K562 (cell line): ENCODE data around the gene COL5A1. TPM values are rescaled to one million over a fixed set of nuclear protein-coding genes. Genes with fewer than 3 reads are reported as not detected.

Experiments used
- ATAC-seq: fragments of 200-7000 bp; cut with Tn5 transposase; 3 replicates; pipeline ENCODE4 v1.9.1; 2020; ENCODE audit warnings: moderate library complexity
- BruUV-seq: library from RNA; stranded (reverse); fragments of 400-500 nt; replicated peaks from 2 replicates; lab custom pipeline; 2021; lab: Mats Ljungman, UMichigan
- CTCF ChIA-PET: fragments of 300-600 bp; formaldehyde crosslinking; extraction: SDS; loops from one replicate; lab custom pipeline; 2021; ENCODE audit warnings: low intra/inter-chr PET ratio; lab: Yijun Ruan, JAX
- POLR2A ChIA-PET: fragments of 300-600, 350-650 bp; sonication (Branson Sonifier 250); formaldehyde crosslinking; extraction: SDS; loops from one replicate; lab custom pipeline; 2021; ENCODE audit warnings: antibody characterized with exemption, inconsistent platforms; lab: Yijun Ruan, JAX
- DNase-seq, 4 experiments: peaks; one replicate each; pipeline versions ENCODE4 v3.0.0 to v3.0.0-alpha.2; 2011 to 2018; ENCODE audit warnings: low spot score in 3 of 4, mixed read lengths in 3 of 4; ENCODE audit errors: extremely low read depth in 1 of 4
- FAIRE-seq: peaks from 2 replicates; lab custom pipeline; 2011; peaks lifted over from hg19 to GRCh38; lab: Jason Lieb, UNC
- H2AFZ ChIP-seq: 2 replicates; pipeline ENCODE4 v1.6.0; 2011; ENCODE audit warnings: low read depth, low read length, control low read depth, inconsistent platforms
- H3K27ac ChIP-seq: fragments of 200-600 bp; 3 replicates; pipeline ENCODE4 v1.8.0; 2011; ENCODE audit warnings: low read depth, mild to moderate bottlenecking, control low read depth, inconsistent platforms, low read length, moderate library complexity, mixed read lengths; ENCODE audit errors: extremely low read depth
- H3K27me3 ChIP-seq, 2 experiments: fragments of 300-600 bp in 1 of 2; 2 replicates in 1 of 2; 3 replicates in 1 of 2; pipeline versions ENCODE4 v1.6.0 to v1.8.0; 2011; ENCODE audit warnings: inconsistent platforms in 2 of 2, low read length in 2 of 2, mild to moderate bottlenecking in 1 of 2, mixed read lengths in 1 of 2, moderate library complexity in 1 of 2; ENCODE audit not compliant: control insufficient read depth in 2 of 2, insufficient read depth in 2 of 2
- H3K36me3 ChIP-seq: fragments of 300-600 bp; 3 replicates; pipeline ENCODE4 v1.8.0; 2011; ENCODE audit warnings: mild to moderate bottlenecking, low read length, inconsistent platforms; ENCODE audit not compliant: control insufficient read depth, insufficient read depth
- H3K4me1 ChIP-seq, 2 experiments: fragments of 200-600 bp in 1 of 2; replicated peaks in 1 of 2; 2 replicates in 1 of 2; 3 replicates in 1 of 2; pipeline versions ENCODE4 v1.5.1 to v1.8.0; 2011; ENCODE audit warnings: inconsistent platforms in 2 of 2, low read length in 2 of 2, mild to moderate bottlenecking in 1 of 2, mixed read lengths in 1 of 2, moderate library complexity in 1 of 2; ENCODE audit not compliant: control insufficient read depth in 2 of 2, insufficient read depth in 2 of 2
- H3K4me2 ChIP-seq: 2 replicates; pipeline ENCODE4 v1.6.1; 2011; ENCODE audit warnings: low read length, control low read depth, inconsistent platforms, mixed read lengths; ENCODE audit not compliant: insufficient read depth
- H3K4me3 ChIP-seq: fragments of 200-600 bp; sonication (generic), shearing (Covaris generic); 2 replicates; pipeline ENCODE4 v1.5.1; 2016; ENCODE audit warnings: control low read depth, inconsistent platforms
- H3K79me2 ChIP-seq: fragments of 200-600 bp; 3 replicates; pipeline ENCODE4 v1.8.0; 2011; ENCODE audit warnings: low read length, inconsistent platforms; ENCODE audit not compliant: control insufficient read depth, insufficient read depth
- H3K9ac ChIP-seq, 2 experiments: 2 replicates each; pipeline versions ENCODE4 v1.6.0 to v1.6.1; 2011; ENCODE audit warnings: low read depth in 2 of 2, low read length in 2 of 2, control low read depth in 1 of 2, inconsistent platforms in 1 of 2, mild to moderate bottlenecking in 1 of 2, mixed read lengths in 1 of 2; ENCODE audit not compliant: insufficient read depth in 1 of 2
- H3K9me1 ChIP-seq: one replicate; pipeline ENCODE4 v1.6.0; 2011; ENCODE audit warnings: inconsistent platforms, mild to moderate bottlenecking, low read length, moderate library complexity; ENCODE audit not compliant: control insufficient read depth, insufficient read depth
- H3K9me3 ChIP-seq: replicated peaks from 2 replicates; pipeline ENCODE4 v1.5.1; 2011; ENCODE audit warnings: low read depth, low read length, inconsistent platforms; ENCODE audit not compliant: control insufficient read depth, insufficient read depth
- H4K20me1 ChIP-seq: replicated peaks from 2 replicates; pipeline ENCODE4 v1.6.1; 2011; ENCODE audit warnings: low read length, inconsistent platforms, mixed read lengths; ENCODE audit not compliant: control insufficient read depth, insufficient read depth
- ASH1L ChIP-seq: fragments of 450-650 bp; IDR thresholded peaks from 2 replicates; pipeline ENCODE4 v1.6.1; 2018; ENCODE audit warnings: borderline replicate concordance, mild to moderate bottlenecking, low read depth; ENCODE audit not compliant: partially characterized antibody
- CBFA2T3 ChIP-seq: fragments of 450-650 bp; IDR thresholded peaks from 2 replicates; pipeline ENCODE4 v1.6.1; 2017
- HES1 ChIP-seq: fragments of 450-650 bp; IDR thresholded peaks from 2 replicates; pipeline ENCODE4 v1.6.1; 2016; ENCODE audit warnings: low read depth, mild to moderate bottlenecking, moderate library complexity
- JUN ChIP-seq, 2 experiments: sonication (generic) in 1 of 2; formaldehyde crosslinking in 1 of 2; IDR thresholded peaks; 2 replicates each; pipeline versions ENCODE4 v1.6.1 to v1.8.0; 2012 to 2022; ENCODE audit warnings: borderline replicate concordance in 2 of 2, mild to moderate bottlenecking in 2 of 2, improper control_type of control experiment in 1 of 2, low read depth in 1 of 2, low read length in 1 of 2, missing genetic modification reagents in 1 of 2
- KDM2B ChIP-seq: fragments of 250-450 bp; sonication (Bioruptor Pico); IDR thresholded peaks from 2 replicates; pipeline ENCODE4 v1.8.0; 2021; ENCODE audit warnings: mild to moderate bottlenecking, moderate library complexity
- MYBL2 ChIP-seq, 2 experiments: fragments of 450-650 bp in 1 of 2; sonication (generic) in 1 of 2; formaldehyde crosslinking in 1 of 2; IDR thresholded peaks; 2 replicates each; pipeline versions ENCODE4 v1.6.1 to v1.8.1; 2017 to 2022; ENCODE audit warnings: borderline replicate concordance in 1 of 2, inconsistent platforms in 1 of 2, low read depth in 1 of 2, mild to moderate bottlenecking in 1 of 2, missing genetic modification reagents in 1 of 2, moderate library complexity in 1 of 2
- NBN ChIP-seq: fragments of 450-650 bp; IDR thresholded peaks from 2 replicates; pipeline ENCODE4 v1.6.1; 2016; ENCODE audit warnings: low read depth, mild to moderate bottlenecking
- NCOA6 ChIP-seq: fragments of 450-650 bp; IDR thresholded peaks from 2 replicates; pipeline ENCODE4 v1.6.1; 2017; ENCODE audit warnings: mild to moderate bottlenecking
- RB1 ChIP-seq: fragments of 450-650 bp; IDR thresholded peaks from 2 replicates; pipeline ENCODE4 v1.6.1; 2017; ENCODE audit warnings: low read depth, mild to moderate bottlenecking
- TCF15 ChIP-seq: fragments of 250-450 bp; sonication (Bioruptor Pico); IDR thresholded peaks from 2 replicates; pipeline ENCODE4 v1.8.0; 2022; ENCODE audit warnings: moderate library complexity, mild to moderate bottlenecking, inconsistent platforms
- TEAD1 ChIP-seq, 2 experiments: fragments of 450-650 bp in 1 of 2; sonication (generic) in 1 of 2; formaldehyde crosslinking; IDR thresholded peaks; 2 replicates each; pipeline versions ENCODE4 v1.4.0 to v1.8.0; 2020 to 2022; ENCODE audit warnings: mild to moderate bottlenecking in 2 of 2, missing genetic modification reagents in 1 of 2
- ZBTB9 ChIP-seq: fragments of 450-650 bp; formaldehyde crosslinking; IDR thresholded peaks from 2 replicates; pipeline ENCODE4 v1.4.0; 2020; ENCODE audit warnings: mild to moderate bottlenecking, moderate library complexity
- ZNF282 ChIP-seq: sonication (generic); formaldehyde crosslinking; IDR thresholded peaks from 2 replicates; pipeline ENCODE4 v1.8.1; 2023; ENCODE audit warnings: missing genetic modification reagents
- ZNF41 ChIP-seq: fragments of 250-450 bp; sonication (Bioruptor Pico); conservative IDR thresholded peaks from 2 replicates; pipeline ENCODE4 v1.4.0; 2020; ENCODE audit warnings: mild to moderate bottlenecking
- WGBS: fragments of 100-300 bp; shearing (Covaris generic); methylation state at CpG from one replicate; pipeline ENCODE4 v1.1.6; 2016; ENCODE audit warnings: low coverage, mixed read lengths; ENCODE audit not compliant: insufficient coverage; ENCODE audit errors: missing lambda C conversion rate; 5-methylcytosine and 5-hydroxymethylcytosine counted together
- in situ Hi-C: fragments of 300-500 bp; cut with MboI; formaldehyde crosslinking; loops from 4 replicates; pipeline ENCODE4 v1.15.0; 2018; ENCODE audit warnings: inconsistent platforms, mixed read lengths
- intact Hi-C: fragments of 100-400 bp; cut with micrococcal nuclease; formaldehyde crosslinking; loops from 2 replicates; pipeline ENCODE4 v1.14.2; 2022
- polyA plus RNA-seq, 8 experiments: library from polyadenylated mRNA; depleted of rRNA in 4 of 8; stranded (reverse) in 5 of 8; unstranded in 3 of 8; fragments of >200 nt; fragmentation: Nextera tagmentation in 2 of 8; fragmentation: Illumina TruSeq in 1 of 8; extraction: Ambion mirVana in 2 of 8; extraction: Trizol in 1 of 8; gene quantifications; 2 replicates each; pipeline versions ENCODE4 v1.2.1 to v1.2.3, GENCODE V29; 2011 to 2014; ENCODE audit warnings: inconsistent platforms in 1 of 8, missing spikeins in 1 of 8
- total RNA-seq, 7 experiments: library from RNA; depleted of rRNA in 6 of 7; stranded (reverse); fragments of >200 nt in 6 of 7; fragmentation: Illumina TruSeq in 2 of 7; extraction: Trizol in 2 of 7; gene quantifications; 2 replicates each; pipeline versions ENCODE4 v1.2.1 to v1.2.3, GENCODE V29; 2011 to 2021; ENCODE audit warnings: low replicate concordance in 1 of 7

The COL5A1 gene
- total and polyA plus RNA-seq, 9 of the 15 experiments (the other 6 are each of a cell fraction or from before 2014, with no cell fraction given): under 0.01 to 0.13 (median 0.04) TPM; not detected in 6

GRCh38 chr9:134884492-134884891 is 242.9 kb downstream of the COL5A1 start:
- ATAC-seq: no peak
- peaks cover 18 to 67% of the 10 kb centered on the region in 2 experiments for H3K27me3 ChIP-seq
- H3K4me3 ChIP-seq: no peak overlapping the region
- H3K79me2 ChIP-seq: no peaks in the 10 kb centered on the region
- H3K9me3 ChIP-seq: no peaks in the 10 kb centered on the region
- no peaks in the 10 kb centered on the region for H3K4me1 ChIP-seq
- intact Hi-C loops: no loop called here
- no peak for TF ChIP-seq JUN (IDR thresholded peaks at IDR 0.05; ENCODE audit: borderline replicate concordance, low read depth, low read length)
- TF ChIP-seq JUN (CRISPR knock-in tag; IDR thresholded peaks at IDR 0.05; ENCODE audit: borderline replicate concordance): no peak
- no peak for TF ChIP-seq CBFA2T3
- no peak for TF ChIP-seq ZNF41 (CRISPR knock-in tag)
- TF ChIP-seq HES1: no peak
- TF ChIP-seq TCF15 (CRISPR knock-in tag): no peak
- no peak for TF ChIP-seq NBN
- TF ChIP-seq ASH1L: no peak
- TF ChIP-seq RB1: no peak
- no peak for TF ChIP-seq ZBTB9
- no peak for TF ChIP-seq TEAD1 (CRISPR knock-in tag; IDR thresholded peaks at IDR 0.05)
- TF ChIP-seq MYBL2 (IDR thresholded peaks at IDR 0.05; ENCODE audit: low read depth): no peak
- no peak for TF ChIP-seq MYBL2 (CRISPR knock-in tag; IDR thresholded peaks at IDR 0.05; ENCODE audit: borderline replicate concordance)
- TF ChIP-seq NCOA6: no peak
- no peak for TF ChIP-seq ZNF282 (CRISPR knock-in tag)
- TF ChIP-seq KDM2B (CRISPR knock-in tag): no peak
- TF ChIP-seq, all 486 proteins: peak for 0
- FAIRE-seq (no peak), DNase-seq (no peak)
- Histone ChIP-seq H3K36me3 (no peaks in the 10 kb centered on the region), H3K4me2 (no peak overlapping the region), H4K20me1 (0 out of 2 replicates have a peak, but pooled peaks cover 4% of the 10 kb centered on the region), H2AFZ (no peak overlapping the region), H3K9me1 (no peaks in the 10 kb centered on the region), H3K9ac (no peak overlapping the region), H3K27ac (no peak overlapping the region)
- WGBS: 2% methylated on average over 8 of the region's 8 CpGs
- ChIA-PET CTCF (no interaction called here), POLR2A (interaction anchor here (0.7 kb wide), 1 partner anchor 13 kb away, joined by 3 read pairs; no protein-coding TSS in a partner anchor)
- no TSS peak for BruUV-seq
- in situ Hi-C loops: no loop called here
